ENCODE results near the gene CCER1. TPM values are rescaled to one million over a fixed set of nuclear protein-coding genes. Genes with fewer than 3 reads are reported as not detected.

CCER1 gene, protein sequence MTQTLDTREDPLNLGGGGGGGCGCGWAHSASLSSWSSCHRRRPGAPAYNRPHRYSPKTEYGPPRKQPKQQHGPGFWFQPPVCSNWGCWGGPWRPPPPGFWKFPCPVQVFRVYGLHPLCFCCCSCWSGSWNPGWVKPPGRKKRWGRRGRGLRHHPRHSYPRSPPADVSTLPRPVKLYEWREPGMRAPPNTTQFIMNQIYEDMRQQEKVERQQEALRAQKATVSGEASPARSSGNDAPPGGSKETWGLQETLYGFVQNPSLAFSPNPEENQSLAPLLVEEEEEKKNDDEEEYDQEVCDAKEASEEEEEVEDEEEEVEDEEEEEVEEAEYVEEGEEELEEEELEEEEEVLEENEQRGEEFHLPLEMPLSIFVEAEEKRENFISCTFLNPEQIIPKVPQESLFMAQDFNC
- not detected for polyA plus RNA-seq (2013)

DNA sequence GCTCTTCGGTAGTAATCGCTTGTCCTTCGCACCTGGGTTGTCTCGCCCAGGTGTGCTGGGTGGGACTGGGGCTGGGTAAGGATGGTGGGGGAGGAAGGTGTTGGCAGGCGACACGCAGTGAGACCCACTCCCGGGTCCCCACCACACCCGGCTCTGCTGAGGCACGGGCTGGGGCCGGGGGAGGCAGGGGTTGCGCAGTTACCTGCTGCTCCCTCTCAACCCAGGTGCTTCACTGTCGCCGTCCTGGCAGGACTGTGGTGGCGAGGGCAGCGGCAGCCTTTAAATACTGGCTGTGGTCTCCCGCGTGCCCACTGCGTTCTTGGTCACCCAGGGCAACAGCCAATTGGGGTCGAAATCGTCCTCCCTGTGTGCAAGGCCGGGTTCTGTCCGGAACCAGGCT, at the start of gene CCER1:
Gene CCER1 (minus strand): TSS at position 256 of the 400 bp plus-strand sequence. CDS start 434 bp downstream, outside the sequence.
- WGBS (ENCODE audit: insufficient coverage) = 96% methylated on average over 21 of the region's 22 CpGs
- Histone ChIP-seq H3K4me1 (ENCODE audit: control extremely low read depth in 1 of 4, control insufficient read depth in 4 of 4, insufficient read depth in 4 of 4, low read length in 3 of 4) (no peaks in the 10 kb centered on the region), H3K4me3 (ENCODE audit: control insufficient read depth in 1 of 7, extremely low read depth in 1 of 7, insufficient read depth in 4 of 7, low read depth in 2 of 7, low read length in 6 of 7) (no peak within 1 kb of the TSS), H3K36me3 (ENCODE audit: control insufficient read depth in 4 of 4, insufficient read depth in 4 of 4, low read length in 3 of 4) (no peaks in the 10 kb centered on the region), H3K27ac (ENCODE audit: insufficient read depth in 1 of 2, low read depth in 1 of 2, low read length in 2 of 2, poor library complexity in 1 of 2, severe bottlenecking in 2 of 2) (no peak within 1 kb of the TSS), H3K9me3 (ENCODE audit: control extremely low read depth in 1 of 5, control insufficient read depth in 4 of 5, insufficient read depth in 2 of 5, low read depth in 1 of 5, low read length in 4 of 5) (peaks cover 0 to 4% (median 0%) of the 10 kb centered on the region in 5 experiments), H3K27me3 (replicated peaks in 2 of 5; ENCODE audit: control insufficient read depth in 4 of 5, insufficient read depth in 5 of 5, low read length in 4 of 5) (no peaks in the 10 kb centered on the region)
- ChIA-PET CTCF (interaction anchor here (0.6 kb wide), 1 partner anchor 23 kb away, joined by 3 read pairs; no protein-coding TSS in a partner anchor), POLR2A (interaction anchor here (0.5 kb wide), 1 partner anchor 14 kb away, joined by 3 read pairs; no protein-coding TSS in a partner anchor)
- DNase-seq = no peak

DNA sequence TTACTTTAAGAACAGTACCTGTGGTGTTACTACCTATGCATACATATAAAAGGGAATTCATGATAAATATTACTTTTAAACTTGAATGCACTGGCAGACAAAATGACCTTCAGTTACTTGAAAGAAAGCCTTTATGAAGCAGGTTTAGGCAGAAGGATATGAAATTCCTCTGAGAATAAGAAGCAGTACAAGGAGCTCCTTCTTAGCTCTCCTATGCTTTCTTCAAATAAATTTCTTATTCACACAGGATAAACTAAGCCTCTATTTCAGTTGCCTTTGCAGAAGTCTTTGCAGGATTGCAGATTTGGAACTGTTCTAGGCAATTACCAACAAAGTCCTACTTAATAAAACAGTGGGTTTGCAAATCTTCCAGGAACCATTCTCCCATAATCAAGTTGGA, 48.8 kb upstream of the CCER1 start:
- Histone ChIP-seq H3K4me3 (ENCODE audit: control insufficient read depth in 1 of 7, extremely low read depth in 1 of 7, insufficient read depth in 4 of 7, low read depth in 2 of 7, low read length in 6 of 7) (no peak overlapping the region), H3K36me3 (ENCODE audit: control insufficient read depth in 4 of 4, insufficient read depth in 4 of 4, low read length in 3 of 4) (no peaks in the 10 kb centered on the region), H3K27me3 (replicated peaks in 2 of 5; ENCODE audit: control insufficient read depth in 4 of 5, insufficient read depth in 5 of 5, low read length in 4 of 5) (no peaks in the 10 kb centered on the region), H3K9me3 (ENCODE audit: control extremely low read depth in 1 of 5, control insufficient read depth in 4 of 5, insufficient read depth in 2 of 5, low read depth in 1 of 5, low read length in 4 of 5) (no peaks in the 10 kb centered on the region), H3K27ac (ENCODE audit: insufficient read depth in 1 of 2, low read depth in 1 of 2, low read length in 2 of 2, poor library complexity in 1 of 2, severe bottlenecking in 2 of 2) (no peak overlapping the region), H3K4me1 (ENCODE audit: control extremely low read depth in 1 of 4, control insufficient read depth in 4 of 4, insufficient read depth in 4 of 4, low read length in 3 of 4) (no peaks in the 10 kb centered on the region)
- no peak for DNase-seq
- ChIA-PET POLR2A (no interaction called here), CTCF (interaction anchor here (1.1 to 1.3 kb wide), 2 partner anchors 11 to 25 kb away, joined by 3 to 4 read pairs; no protein-coding TSS in a partner anchor)

DNA sequence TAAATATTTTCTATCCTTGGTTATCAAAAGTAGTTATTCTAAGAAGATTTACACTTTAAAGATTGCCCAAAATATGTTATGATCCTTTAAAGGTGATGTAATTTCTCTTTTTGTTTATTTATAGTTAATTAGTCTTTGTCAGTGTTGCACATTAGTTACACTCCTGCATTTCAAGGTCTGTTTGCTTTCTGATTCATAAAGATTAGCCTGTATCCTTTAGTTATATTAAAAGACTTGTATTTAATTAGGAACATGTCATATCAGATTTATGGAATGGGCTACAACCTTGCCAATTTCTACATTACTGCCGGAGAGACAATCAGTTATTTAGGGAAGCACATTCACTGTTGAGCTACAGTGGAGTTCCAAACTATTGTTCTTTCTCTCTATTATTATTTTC, 46.3 kb upstream of the CCER1 start:
- no peak overlapping the region for H3K4me3 ChIP-seq (ENCODE audit: control insufficient read depth in 1 of 7, extremely low read depth in 1 of 7, insufficient read depth in 4 of 7, low read depth in 2 of 7, low read length in 6 of 7)
- DNase-seq = no peak
- ChIA-PET CTCF (no interaction called here), POLR2A (no interaction called here)
- WGBS (ENCODE audit: insufficient coverage) = 88% methylated on average over 1 of the region's 1 CpG
- H3K27me3 ChIP-seq (replicated peaks in 2 of 5; ENCODE audit: control insufficient read depth in 4 of 5, insufficient read depth in 5 of 5, low read length in 4 of 5) = no peaks in the 10 kb centered on the region
- no peak overlapping the region for H3K27ac ChIP-seq (ENCODE audit: insufficient read depth in 1 of 2, low read depth in 1 of 2, low read length in 2 of 2, poor library complexity in 1 of 2, severe bottlenecking in 2 of 2)
- H3K4me1 ChIP-seq (ENCODE audit: control extremely low read depth in 1 of 4, control insufficient read depth in 4 of 4, insufficient read depth in 4 of 4, low read length in 3 of 4) = no peaks in the 10 kb centered on the region
- no peaks in the 10 kb centered on the region for H3K36me3 ChIP-seq (ENCODE audit: control insufficient read depth in 4 of 4, insufficient read depth in 4 of 4, low read length in 3 of 4)
- no peaks in the 10 kb centered on the region for H3K9me3 ChIP-seq (ENCODE audit: control extremely low read depth in 1 of 5, control insufficient read depth in 4 of 5, insufficient read depth in 2 of 5, low read depth in 1 of 5, low read length in 4 of 5)

DNA sequence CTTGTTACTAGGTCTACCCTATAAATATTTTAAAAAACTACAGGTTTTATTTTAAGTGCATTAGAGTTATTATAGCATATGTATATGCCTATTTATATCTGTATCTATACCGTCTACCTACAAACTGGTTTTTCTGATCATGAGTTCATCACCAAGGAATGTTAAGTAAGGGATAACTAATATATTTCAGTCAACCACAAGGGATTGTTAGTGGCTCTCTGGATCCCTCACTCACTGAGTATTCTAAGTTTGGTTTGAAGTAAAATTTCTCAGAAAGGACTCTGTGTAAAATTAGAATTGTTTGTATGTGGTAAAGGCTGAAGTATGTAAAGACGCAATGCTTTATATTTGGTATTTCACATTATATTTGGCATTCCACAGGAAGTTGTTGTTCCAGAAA, 45.0 kb upstream of the CCER1 start:
- CTCF ChIA-PET = no interaction called here
- Histone ChIP-seq H3K27me3 (replicated peaks in 2 of 5; ENCODE audit: control insufficient read depth in 4 of 5, insufficient read depth in 5 of 5, low read length in 4 of 5) (no peaks in the 10 kb centered on the region), H3K36me3 (ENCODE audit: control insufficient read depth in 4 of 4, insufficient read depth in 4 of 4, low read length in 3 of 4) (no peaks in the 10 kb centered on the region), H3K27ac (ENCODE audit: insufficient read depth in 1 of 2, low read depth in 1 of 2, low read length in 2 of 2, poor library complexity in 1 of 2, severe bottlenecking in 2 of 2) (no peak overlapping the region), H3K4me3 (ENCODE audit: control insufficient read depth in 1 of 7, extremely low read depth in 1 of 7, insufficient read depth in 4 of 7, low read depth in 2 of 7, low read length in 6 of 7) (no peak overlapping the region), H3K4me1 (ENCODE audit: control extremely low read depth in 1 of 4, control insufficient read depth in 4 of 4, insufficient read depth in 4 of 4, low read length in 3 of 4) (no peaks in the 10 kb centered on the region), H3K9me3 (ENCODE audit: control extremely low read depth in 1 of 5, control insufficient read depth in 4 of 5, insufficient read depth in 2 of 5, low read depth in 1 of 5, low read length in 4 of 5) (no peaks in the 10 kb centered on the region)
- WGBS (ENCODE audit: insufficient coverage) = no CpG with 5 or more reads among the region's 2 CpGs
- no peak for DNase-seq
- POLR2A ChIA-PET = no interaction called here

DNA sequence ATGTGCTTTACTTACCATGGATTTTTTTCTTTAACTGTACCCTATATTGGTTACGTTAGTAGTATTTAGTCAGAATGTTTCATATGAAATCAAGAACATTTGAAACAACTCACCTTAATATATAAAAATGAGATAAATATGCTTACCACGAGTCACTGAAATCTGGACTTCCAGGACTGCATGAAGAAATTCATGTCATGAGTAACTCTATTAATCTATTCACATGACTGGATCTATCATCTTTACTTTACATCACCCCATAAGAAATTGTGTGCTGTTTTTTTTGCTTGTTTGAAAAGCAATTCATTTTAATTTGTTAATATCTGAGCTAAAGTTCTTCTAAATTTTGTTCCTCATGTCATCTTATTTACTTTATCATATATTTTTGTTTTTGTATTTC, 44.6 kb upstream of the CCER1 start:
- CTCF ChIA-PET = no interaction called here
- POLR2A ChIA-PET = no interaction called here

DNA sequence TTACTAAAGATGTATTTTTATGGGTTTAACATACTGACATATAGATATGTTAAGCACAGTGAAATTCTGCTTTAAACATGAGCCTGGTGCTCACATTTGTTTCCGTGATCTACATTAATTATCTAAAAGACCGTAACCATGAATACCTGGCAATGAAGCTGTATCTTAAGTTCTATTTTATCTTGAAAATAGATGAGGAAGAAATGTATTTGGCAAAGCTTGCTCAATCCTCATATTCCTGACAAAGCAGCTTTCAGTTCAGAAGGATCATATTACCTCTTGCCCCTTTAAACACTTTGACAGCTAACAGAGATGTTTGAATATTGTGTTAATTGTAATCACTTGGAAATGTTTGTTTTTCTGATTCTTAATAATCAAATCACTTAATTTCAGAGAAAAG, 40.0 kb upstream of the CCER1 start:
- Histone ChIP-seq H3K4me1 (ENCODE audit: control extremely low read depth in 1 of 4, control insufficient read depth in 4 of 4, insufficient read depth in 4 of 4, low read length in 3 of 4) (no peaks in the 10 kb centered on the region), H3K4me3 (ENCODE audit: control insufficient read depth in 1 of 7, extremely low read depth in 1 of 7, insufficient read depth in 4 of 7, low read depth in 2 of 7, low read length in 6 of 7) (no peak overlapping the region), H3K9me3 (ENCODE audit: control extremely low read depth in 1 of 5, control insufficient read depth in 4 of 5, insufficient read depth in 2 of 5, low read depth in 1 of 5, low read length in 4 of 5) (no peaks in the 10 kb centered on the region), H3K27me3 (replicated peaks in 2 of 5; ENCODE audit: control insufficient read depth in 4 of 5, insufficient read depth in 5 of 5, low read length in 4 of 5) (no peaks in the 10 kb centered on the region), H3K27ac (ENCODE audit: insufficient read depth in 1 of 2, low read depth in 1 of 2, low read length in 2 of 2, poor library complexity in 1 of 2, severe bottlenecking in 2 of 2) (no peak overlapping the region), H3K36me3 (ENCODE audit: control insufficient read depth in 4 of 4, insufficient read depth in 4 of 4, low read length in 3 of 4) (no peaks in the 10 kb centered on the region)
- DNase-seq = no peak
- POLR2A ChIA-PET = no interaction called here
- WGBS (ENCODE audit: insufficient coverage) = no CpG with 5 or more reads among the region's 2 CpGs
- CTCF ChIA-PET = interaction anchor here (0.7 to 3.1 kb wide), 5 partner anchors 12 to 125 kb away, joined by 3 to 10 read pairs (median 3); no protein-coding TSS in a partner anchor

More for the DNA sequence above, 44.6 kb upstream of the CCER1 start:
- Histone ChIP-seq H3K4me3 (ENCODE audit: control insufficient read depth in 1 of 7, extremely low read depth in 1 of 7, insufficient read depth in 4 of 7, low read depth in 2 of 7, low read length in 6 of 7) (no peak overlapping the region), H3K27me3 (replicated peaks in 2 of 5; ENCODE audit: control insufficient read depth in 4 of 5, insufficient read depth in 5 of 5, low read length in 4 of 5) (no peaks in the 10 kb centered on the region), H3K36me3 (ENCODE audit: control insufficient read depth in 4 of 4, insufficient read depth in 4 of 4, low read length in 3 of 4) (no peaks in the 10 kb centered on the region), H3K27ac (ENCODE audit: insufficient read depth in 1 of 2, low read depth in 1 of 2, low read length in 2 of 2, poor library complexity in 1 of 2, severe bottlenecking in 2 of 2) (no peak overlapping the region), H3K4me1 (ENCODE audit: control extremely low read depth in 1 of 4, control insufficient read depth in 4 of 4, insufficient read depth in 4 of 4, low read length in 3 of 4) (no peaks in the 10 kb centered on the region), H3K9me3 (ENCODE audit: control extremely low read depth in 1 of 5, control insufficient read depth in 4 of 5, insufficient read depth in 2 of 5, low read depth in 1 of 5, low read length in 4 of 5) (no peaks in the 10 kb centered on the region)
- DNase-seq = no peak
- WGBS (ENCODE audit: insufficient coverage) = no CpG with 5 or more reads among the region's 2 CpGs

DNA sequence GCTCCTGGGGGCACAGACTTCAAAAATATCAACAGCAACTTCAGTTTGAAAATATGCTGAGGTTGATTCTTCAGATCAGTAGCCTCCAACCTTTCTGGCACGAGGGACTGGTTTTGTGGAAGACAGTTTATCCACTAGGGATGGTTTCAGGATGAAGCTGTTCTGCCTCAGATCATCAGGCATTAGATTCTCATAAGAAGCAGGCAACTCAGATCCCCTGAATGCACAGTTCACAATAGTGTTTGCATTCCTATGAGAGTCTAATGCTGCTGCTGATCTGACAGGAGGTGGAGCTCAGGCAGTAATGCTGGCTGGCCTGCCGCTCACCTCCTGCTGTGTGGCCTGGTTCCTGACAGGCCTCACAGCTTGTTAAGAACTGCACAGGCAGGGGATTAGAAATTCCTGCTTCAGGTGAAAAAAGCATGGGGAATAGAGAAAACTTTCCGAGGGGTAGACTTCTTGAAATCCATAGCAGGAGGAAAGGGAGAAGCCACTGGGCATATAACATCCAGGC, 37.0 kb upstream of the CCER1 start:
- no peak overlapping the region for H3K27ac ChIP-seq (ENCODE audit: insufficient read depth in 1 of 2, low read depth in 1 of 2, low read length in 2 of 2, poor library complexity in 1 of 2, severe bottlenecking in 2 of 2)
- CTCF ChIA-PET = interaction anchor here (1.0 kb wide), 1 partner anchor 12 kb away, joined by 3 read pairs; the partner anchor contains the start of gene EPYC
- H3K4me1 ChIP-seq (ENCODE audit: control extremely low read depth in 1 of 4, control insufficient read depth in 4 of 4, insufficient read depth in 4 of 4, low read length in 3 of 4) = no peaks in the 10 kb centered on the region
- H3K27me3 ChIP-seq (replicated peaks in 2 of 5; ENCODE audit: control insufficient read depth in 4 of 5, insufficient read depth in 5 of 5, low read length in 4 of 5) = no peaks in the 10 kb centered on the region
- POLR2A ChIA-PET = no interaction called here
- WGBS (ENCODE audit: insufficient coverage) = 95% methylated on average over 3 of the region's 3 CpGs
- no peaks in the 10 kb centered on the region for H3K36me3 ChIP-seq (ENCODE audit: control insufficient read depth in 4 of 4, insufficient read depth in 4 of 4, low read length in 3 of 4)
- no peak for DNase-seq
- no peaks in the 10 kb centered on the region for H3K9me3 ChIP-seq (ENCODE audit: control extremely low read depth in 1 of 5, control insufficient read depth in 4 of 5, insufficient read depth in 2 of 5, low read depth in 1 of 5, low read length in 4 of 5)
- no peak overlapping the region for H3K4me3 ChIP-seq (ENCODE audit: control insufficient read depth in 1 of 7, extremely low read depth in 1 of 7, insufficient read depth in 4 of 7, low read depth in 2 of 7, low read length in 6 of 7)

All from common myeloid progenitor, CD34-positive (primary cell).